Epithelial cell of esophagus (primary cell): Measurements from ENCODE around the gene RASSF6.
A peak's percentile ranks its signal among the peaks of the same experiment; 100 is the strongest.

Experiments used
- DNase-seq: peaks from one replicate; pipeline ENCODE4 v3.0.0; 2010; ENCODE audit warnings: low read depth
- H3K4me3 ChIP-seq: 2 replicates; pipeline ENCODE4 v1.5.1; 2011; ENCODE audit warnings: mild to moderate bottlenecking, low read length, control low read depth
- TF ChIP-seq, protein P1 (sequence below): IDR thresholded peaks from 2 replicates; pipeline ENCODE4 v1.5.1; 2011; ENCODE audit warnings: low read depth, mild to moderate bottlenecking, low read length, control low read depth, inconsistent platforms; ENCODE audit not compliant: insufficient read depth; ENCODE audit errors: missing control alignments

RASSF6 gene

GRCh38 chr4:73662709-73663546 is 42.7 kb upstream of the RASSF6 start:
- TF ChIP-seq, protein P1, sequence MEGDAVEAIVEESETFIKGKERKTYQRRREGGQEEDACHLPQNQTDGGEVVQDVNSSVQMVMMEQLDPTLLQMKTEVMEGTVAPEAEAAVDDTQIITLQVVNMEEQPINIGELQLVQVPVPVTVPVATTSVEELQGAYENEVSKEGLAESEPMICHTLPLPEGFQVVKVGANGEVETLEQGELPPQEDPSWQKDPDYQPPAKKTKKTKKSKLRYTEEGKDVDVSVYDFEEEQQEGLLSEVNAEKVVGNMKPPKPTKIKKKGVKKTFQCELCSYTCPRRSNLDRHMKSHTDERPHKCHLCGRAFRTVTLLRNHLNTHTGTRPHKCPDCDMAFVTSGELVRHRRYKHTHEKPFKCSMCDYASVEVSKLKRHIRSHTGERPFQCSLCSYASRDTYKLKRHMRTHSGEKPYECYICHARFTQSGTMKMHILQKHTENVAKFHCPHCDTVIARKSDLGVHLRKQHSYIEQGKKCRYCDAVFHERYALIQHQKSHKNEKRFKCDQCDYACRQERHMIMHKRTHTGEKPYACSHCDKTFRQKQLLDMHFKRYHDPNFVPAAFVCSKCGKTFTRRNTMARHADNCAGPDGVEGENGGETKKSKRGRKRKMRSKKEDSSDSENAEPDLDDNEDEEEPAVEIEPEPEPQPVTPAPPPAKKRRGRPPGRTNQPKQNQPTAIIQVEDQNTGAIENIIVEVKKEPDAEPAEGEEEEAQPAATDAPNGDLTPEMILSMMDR = peak; percentile 61
- DNase-seq = peak; percentile 74
- H3K4me3 ChIP-seq = no peak overlapping the region

DNA sequence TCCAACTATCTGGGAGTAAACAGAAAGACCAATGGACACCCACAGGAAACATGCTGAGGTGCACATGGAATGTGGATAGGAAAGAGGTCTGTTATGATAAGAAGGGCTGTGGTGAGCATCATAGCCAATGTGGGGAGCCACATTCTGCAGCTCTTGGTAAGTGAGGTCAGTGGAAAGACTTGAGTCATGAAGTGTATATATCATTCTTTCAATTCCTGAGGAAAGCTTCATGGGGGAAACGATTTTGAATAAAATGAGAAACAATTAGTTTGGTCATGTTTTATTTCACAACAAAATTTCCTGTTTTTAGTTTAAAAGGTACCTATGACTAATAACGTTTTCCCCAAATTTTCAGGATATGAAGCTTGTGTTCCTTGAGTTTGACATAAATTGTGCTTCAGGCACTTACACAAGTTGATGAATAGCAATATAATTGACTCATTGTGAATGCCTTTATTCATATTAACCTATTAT is 41.4 kb upstream of the RASSF6 start:
- H3K4me3 ChIP-seq = no peak overlapping the region
- TF ChIP-seq, protein P1 = no peak
- peak; percentile 88 for DNase-seq

GRCh38 chr4:73660808-73661207 is 40.6 kb upstream of the RASSF6 start:
- TF ChIP-seq, protein P1 = no peak
- DNase-seq = no peak
- H3K4me3 ChIP-seq = no peak overlapping the region

GRCh38 chr4:73653695-73654106 is 33.5 kb upstream of the RASSF6 start:
- TF ChIP-seq, protein P1 = peak; percentile 69
- peak; percentile 64 for DNase-seq

GRCh38 chr4:73650250-73650649 is 30.0 kb upstream of the RASSF6 start:
- TF ChIP-seq, protein P1 = no peak
- peak; percentile 86 for DNase-seq
- H3K4me3 ChIP-seq = no peak overlapping the region

More at GRCh38 chr4:73653695-73654106, 33.5 kb upstream of the RASSF6 start:
- H3K4me3 ChIP-seq = no peak overlapping the region

DNA sequence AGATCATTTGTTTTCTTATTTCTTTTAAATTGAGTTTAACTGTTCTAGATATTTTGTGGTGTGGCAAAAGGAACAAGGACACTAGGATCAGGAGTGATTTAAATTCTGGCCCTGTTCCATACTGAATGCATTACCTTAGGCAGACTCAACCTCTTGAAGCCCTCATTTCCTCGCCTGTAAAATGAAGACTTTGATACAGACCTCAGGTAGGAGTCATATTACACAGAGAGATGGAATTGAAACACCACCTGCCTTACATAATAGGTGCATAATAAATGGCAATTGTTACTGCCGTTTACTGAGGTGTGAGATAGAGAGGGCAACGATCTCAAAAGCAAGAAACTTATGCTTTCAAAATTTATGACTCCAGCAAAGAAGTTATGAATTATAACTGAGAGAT is 28.2 kb upstream of the RASSF6 start:
- no peak for DNase-seq
- TF ChIP-seq, protein P1 = no peak
- H3K4me3 ChIP-seq = no peak overlapping the region
